ENCODE results near the gene DOCK2. TPM values are rescaled to one million over a fixed set of nuclear protein-coding genes. Genes with fewer than 3 reads are reported as not detected.

DOCK2 gene
- polyA plus RNA-seq, 3 donors, result 57.5 to 178 (median 115) TPM

DNA sequence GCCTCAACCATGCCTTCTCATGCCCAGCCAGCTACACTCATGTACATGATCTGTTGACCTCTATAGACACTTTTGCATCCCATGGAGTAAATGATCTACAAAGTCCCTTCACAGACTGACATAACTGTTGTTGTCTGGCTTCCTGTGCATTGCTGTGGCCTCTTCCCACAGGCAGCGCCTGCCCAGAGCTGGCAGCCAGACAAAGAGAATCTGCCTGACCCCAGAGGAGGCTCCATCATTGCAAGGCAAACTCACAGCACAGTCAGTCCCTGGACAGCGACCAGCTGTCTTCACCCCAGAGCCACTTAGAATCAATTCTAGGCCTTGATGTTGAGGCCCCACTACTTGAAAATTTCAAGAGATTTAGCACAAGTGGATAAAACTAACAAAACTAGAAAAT is 277.7 kb downstream of the DOCK2 start:
- 96% methylated on average over 2 of the region's 2 CpGs for WGBS (ENCODE audit: insufficient coverage)
- Histone ChIP-seq H3K4me3 (replicated peaks in 1 of 3; ENCODE audit: low read depth in 2 of 3, low read length in 3 of 3) (no peak overlapping the region), H3K4me2 (replicated peaks; ENCODE audit: extremely low read depth, low read length, poor library complexity, severe bottlenecking) (no peak overlapping the region), H3K27ac (ENCODE audit: low read depth in 1 of 2, low read length in 2 of 2) (no peak overlapping the region), H3K36me3 (replicated peaks in 1 of 2; ENCODE audit: control insufficient read depth in 1 of 2, insufficient read depth in 2 of 2, low read length in 2 of 2) (peaks cover 12 to 65% of the 10 kb centered on the region in 2 donors), H3K79me2 (ENCODE audit: insufficient read depth, low read length) (peaks cover 13% of the 10 kb centered on the region), H4K20me1 (ENCODE audit: insufficient read depth, low read length) (peaks cover 100% of the 10 kb centered on the region), H2AFZ (ENCODE audit: insufficient read depth, low read depth, low read length, poor library complexity, severe bottlenecking) (no peak overlapping the region), H3K9ac (ENCODE audit: insufficient read depth, low read length, poor library complexity, severe bottlenecking) (no peak overlapping the region), H3K27me3 (ENCODE audit: control insufficient read depth in 2 of 2, insufficient read depth in 2 of 2, low read length in 2 of 2) (no peaks in the 10 kb centered on the region), H3K9me3 (replicated peaks in 1 of 2; ENCODE audit: control insufficient read depth in 1 of 2, insufficient read depth in 1 of 2, low read length in 2 of 2) (no peaks in the 10 kb centered on the region), H3K4me1 (ENCODE audit: control insufficient read depth in 1 of 2, insufficient read depth in 2 of 2, low read length in 2 of 2) (no peaks in the 10 kb centered on the region)
- no peak overlapping the region for H3K4me3 Mint-ChIP-seq
- no peak for DNase-seq
- H3K27ac Mint-ChIP-seq, result peak overlapping the region in 2 of 7 donors; percentile 25 to 61
- TF ChIP-seq, protein P1, sequence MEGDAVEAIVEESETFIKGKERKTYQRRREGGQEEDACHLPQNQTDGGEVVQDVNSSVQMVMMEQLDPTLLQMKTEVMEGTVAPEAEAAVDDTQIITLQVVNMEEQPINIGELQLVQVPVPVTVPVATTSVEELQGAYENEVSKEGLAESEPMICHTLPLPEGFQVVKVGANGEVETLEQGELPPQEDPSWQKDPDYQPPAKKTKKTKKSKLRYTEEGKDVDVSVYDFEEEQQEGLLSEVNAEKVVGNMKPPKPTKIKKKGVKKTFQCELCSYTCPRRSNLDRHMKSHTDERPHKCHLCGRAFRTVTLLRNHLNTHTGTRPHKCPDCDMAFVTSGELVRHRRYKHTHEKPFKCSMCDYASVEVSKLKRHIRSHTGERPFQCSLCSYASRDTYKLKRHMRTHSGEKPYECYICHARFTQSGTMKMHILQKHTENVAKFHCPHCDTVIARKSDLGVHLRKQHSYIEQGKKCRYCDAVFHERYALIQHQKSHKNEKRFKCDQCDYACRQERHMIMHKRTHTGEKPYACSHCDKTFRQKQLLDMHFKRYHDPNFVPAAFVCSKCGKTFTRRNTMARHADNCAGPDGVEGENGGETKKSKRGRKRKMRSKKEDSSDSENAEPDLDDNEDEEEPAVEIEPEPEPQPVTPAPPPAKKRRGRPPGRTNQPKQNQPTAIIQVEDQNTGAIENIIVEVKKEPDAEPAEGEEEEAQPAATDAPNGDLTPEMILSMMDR (IDR thresholded peaks at IDR 0.05), result no peak
- intact Hi-C loops (cut with micrococcal nuclease), result no loop called here
- H3K27me3 Mint-ChIP-seq (ENCODE audit: low read depth in 3 of 3), result no peaks in the 10 kb centered on the region
- H3K36me3 Mint-ChIP-seq, result peaks cover 39 to 59% of the 10 kb centered on the region in 2 donors
- no peaks in the 10 kb centered on the region for H3K9me3 Mint-ChIP-seq
- H3K4me1 Mint-ChIP-seq, result peaks cover 4% of the 10 kb centered on the region

DNA sequence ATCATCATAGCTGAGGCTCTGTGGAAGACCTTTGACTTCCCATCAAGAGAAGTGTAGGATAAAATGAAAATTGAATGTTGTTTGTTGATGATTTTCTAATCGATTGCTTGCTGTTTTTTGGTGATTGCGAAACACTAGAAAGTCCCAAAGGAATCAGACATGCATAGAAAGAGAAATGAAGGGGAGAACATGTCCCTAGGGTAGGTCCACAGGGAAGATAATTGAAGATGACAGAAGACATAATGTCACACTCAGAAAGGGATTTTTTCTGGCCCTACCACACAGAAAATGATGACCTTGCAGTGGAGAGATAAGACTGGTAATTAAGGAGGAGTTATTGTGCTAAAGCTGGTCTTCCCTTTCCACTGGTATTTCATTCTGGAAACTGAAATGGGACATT is 280.4 kb downstream of the DOCK2 start:
- H3K9me3 Mint-ChIP-seq, result no peaks in the 10 kb centered on the region
- Histone ChIP-seq H3K27me3 (ENCODE audit: control insufficient read depth in 2 of 2, insufficient read depth in 2 of 2, low read length in 2 of 2) (no peaks in the 10 kb centered on the region), H4K20me1 (ENCODE audit: insufficient read depth, low read length) (peaks cover 100% of the 10 kb centered on the region), H3K27ac (ENCODE audit: low read depth in 1 of 2, low read length in 2 of 2) (peak overlapping the region in 1 of 2 donors; percentile 1), H3K9me3 (replicated peaks in 1 of 2; ENCODE audit: control insufficient read depth in 1 of 2, insufficient read depth in 1 of 2, low read length in 2 of 2) (no peaks in the 10 kb centered on the region), H3K79me2 (ENCODE audit: insufficient read depth, low read length) (peaks cover 13% of the 10 kb centered on the region), H3K36me3 (replicated peaks in 1 of 2; ENCODE audit: control insufficient read depth in 1 of 2, insufficient read depth in 2 of 2, low read length in 2 of 2) (peaks cover 22 to 73% of the 10 kb centered on the region in 2 donors), H3K4me3 (replicated peaks in 1 of 3; ENCODE audit: low read depth in 2 of 3, low read length in 3 of 3) (no peak overlapping the region), H3K4me2 (replicated peaks; ENCODE audit: extremely low read depth, low read length, poor library complexity, severe bottlenecking) (no peak overlapping the region), H3K4me1 (ENCODE audit: control insufficient read depth in 1 of 2, insufficient read depth in 2 of 2, low read length in 2 of 2) (no peaks in the 10 kb centered on the region), H2AFZ (ENCODE audit: insufficient read depth, low read depth, low read length, poor library complexity, severe bottlenecking) (no peak overlapping the region), H3K9ac (ENCODE audit: insufficient read depth, low read length, poor library complexity, severe bottlenecking) (no peak overlapping the region)
- H3K27me3 Mint-ChIP-seq (ENCODE audit: low read depth in 3 of 3), result no peaks in the 10 kb centered on the region
- no peak overlapping the region for H3K27ac Mint-ChIP-seq
- TF ChIP-seq, protein P1 (IDR thresholded peaks at IDR 0.05), result no peak
- intact Hi-C loops (cut with micrococcal nuclease), result no loop called here
- no peak for DNase-seq
- no peak overlapping the region for H3K4me3 Mint-ChIP-seq
- 94% methylated on average over 2 of the region's 2 CpGs for WGBS (ENCODE audit: insufficient coverage)
- H3K4me1 Mint-ChIP-seq, result peaks cover 2% of the 10 kb centered on the region
- peaks cover 47 to 53% of the 10 kb centered on the region in 2 donors for H3K36me3 Mint-ChIP-seq

Measured in CD14-positive monocyte (primary cell).